ENCODE measurements around the gene TSPAN31.

DNA sequence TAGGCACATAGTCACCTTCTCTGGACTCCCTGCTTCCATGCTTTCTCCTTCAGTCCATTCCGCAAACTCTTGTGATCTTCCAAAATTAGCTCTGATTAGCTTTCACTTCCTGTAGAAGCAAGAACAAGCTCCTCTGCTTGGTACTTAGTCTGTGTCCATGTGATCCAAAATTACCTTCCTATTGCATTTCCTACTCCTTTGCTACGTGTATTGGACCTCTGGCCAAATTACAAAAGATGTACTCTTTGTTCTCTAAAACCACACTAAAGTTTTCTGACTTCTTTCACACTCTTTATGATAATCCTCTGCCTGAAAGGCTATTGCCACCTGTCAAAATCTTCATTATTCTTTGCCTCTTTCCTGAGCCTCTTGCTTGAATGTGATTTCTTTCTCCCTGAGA is 37.0 kb downstream of the TSPAN31 start:
- no peak for TF ChIP-seq POLR2AphosphoS5 (IDR thresholded peaks at IDR 0.05)
- TF ChIP-seq, protein P1, sequence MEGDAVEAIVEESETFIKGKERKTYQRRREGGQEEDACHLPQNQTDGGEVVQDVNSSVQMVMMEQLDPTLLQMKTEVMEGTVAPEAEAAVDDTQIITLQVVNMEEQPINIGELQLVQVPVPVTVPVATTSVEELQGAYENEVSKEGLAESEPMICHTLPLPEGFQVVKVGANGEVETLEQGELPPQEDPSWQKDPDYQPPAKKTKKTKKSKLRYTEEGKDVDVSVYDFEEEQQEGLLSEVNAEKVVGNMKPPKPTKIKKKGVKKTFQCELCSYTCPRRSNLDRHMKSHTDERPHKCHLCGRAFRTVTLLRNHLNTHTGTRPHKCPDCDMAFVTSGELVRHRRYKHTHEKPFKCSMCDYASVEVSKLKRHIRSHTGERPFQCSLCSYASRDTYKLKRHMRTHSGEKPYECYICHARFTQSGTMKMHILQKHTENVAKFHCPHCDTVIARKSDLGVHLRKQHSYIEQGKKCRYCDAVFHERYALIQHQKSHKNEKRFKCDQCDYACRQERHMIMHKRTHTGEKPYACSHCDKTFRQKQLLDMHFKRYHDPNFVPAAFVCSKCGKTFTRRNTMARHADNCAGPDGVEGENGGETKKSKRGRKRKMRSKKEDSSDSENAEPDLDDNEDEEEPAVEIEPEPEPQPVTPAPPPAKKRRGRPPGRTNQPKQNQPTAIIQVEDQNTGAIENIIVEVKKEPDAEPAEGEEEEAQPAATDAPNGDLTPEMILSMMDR (IDR thresholded peaks at IDR 0.05 in 8 of 11, conservative IDR thresholded peaks at IDR 0.05 in 3 of 11), result no peak

Measured in spleen (tissue), 7 donors.